Measurements from ENCODE around the gene GKAP1.
A peak's percentile ranks its signal among the peaks of the same experiment; 100 is the strongest.
"Not testable (repeated sequence)": the region's sequence is repeated elsewhere in the genome, so short reads cannot be mapped to it uniquely, and the experiment has no call there.

The GKAP1 gene

GRCh38 chr9:83728591-83729368 lies 88.8 kb downstream of the GKAP1 start:
- DNase-seq (ENCODE audit: low spot score): not testable (repeated sequence)

DNA sequence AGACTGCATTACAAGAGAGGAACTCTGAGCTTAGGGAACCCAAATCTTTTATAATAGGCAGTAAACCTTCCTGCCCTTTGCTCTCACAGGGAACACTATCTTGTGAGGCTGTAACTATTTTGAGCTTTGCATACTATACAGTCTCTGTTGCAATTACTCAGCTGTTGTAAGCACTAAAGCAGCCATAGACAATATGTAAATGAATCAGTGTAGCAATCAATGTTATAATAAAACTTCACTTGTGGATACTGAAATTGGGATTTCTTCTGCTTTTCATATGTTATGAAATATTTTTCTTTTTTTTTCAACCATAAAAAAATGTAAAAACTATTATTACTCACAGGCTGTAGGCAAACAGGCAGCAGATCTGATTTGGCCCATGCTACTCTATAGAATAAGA lies 93.1 kb downstream of the GKAP1 start:
- no peak for DNase-seq (ENCODE audit: low spot score)

- no peak for DNase-seq (ENCODE audit: low spot score)
Observed at GRCh38 chr9:83722726-83723495, 94.7 kb downstream of the GKAP1 start.

DNA sequence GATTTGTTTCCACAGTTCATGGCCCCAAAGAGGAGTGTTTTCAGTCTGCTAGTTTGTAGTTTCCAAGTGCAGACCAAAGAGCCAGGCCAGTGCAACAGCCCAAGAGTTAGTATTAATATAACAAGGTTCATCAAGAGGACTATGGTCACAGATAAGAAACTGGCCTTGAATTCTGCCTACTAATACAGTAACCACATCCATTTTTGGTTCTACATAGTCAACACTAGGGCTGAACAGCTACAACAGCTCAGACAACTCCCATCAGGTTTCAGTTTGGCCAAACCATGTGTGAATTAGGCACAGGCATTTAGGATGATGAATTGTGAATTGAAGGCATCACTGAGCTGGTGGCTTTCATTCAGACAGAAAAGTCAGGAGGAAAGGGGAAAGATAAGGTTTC lies 96.1 kb downstream of the GKAP1 start:
- no peak for DNase-seq (ENCODE audit: low spot score)

- DNase-seq (ENCODE audit: low spot score): no peak
Observed at GRCh38 chr9:83715794-83716193, 101.8 kb downstream of the GKAP1 start.

DNA sequence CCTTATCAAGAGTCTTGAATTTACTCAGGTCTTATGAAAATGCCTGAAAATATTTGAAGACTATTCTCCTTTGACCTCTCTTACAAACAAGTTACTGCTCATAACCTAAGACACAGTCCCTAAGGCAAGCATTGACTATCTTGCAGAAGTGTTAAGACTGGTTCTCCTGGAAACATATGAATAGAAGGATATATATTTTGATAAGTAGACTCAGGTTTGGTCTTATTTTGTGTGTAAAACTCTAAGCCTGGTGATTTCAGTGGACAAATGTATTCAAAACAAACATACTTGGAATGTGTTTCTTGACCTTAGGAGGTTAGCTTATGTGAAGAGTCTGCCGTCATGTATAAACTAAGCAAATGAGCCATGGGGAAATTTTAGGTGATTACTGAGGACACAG lies 102.3 kb downstream of the GKAP1 start:
- no peak for DNase-seq (ENCODE audit: low spot score)

DNA sequence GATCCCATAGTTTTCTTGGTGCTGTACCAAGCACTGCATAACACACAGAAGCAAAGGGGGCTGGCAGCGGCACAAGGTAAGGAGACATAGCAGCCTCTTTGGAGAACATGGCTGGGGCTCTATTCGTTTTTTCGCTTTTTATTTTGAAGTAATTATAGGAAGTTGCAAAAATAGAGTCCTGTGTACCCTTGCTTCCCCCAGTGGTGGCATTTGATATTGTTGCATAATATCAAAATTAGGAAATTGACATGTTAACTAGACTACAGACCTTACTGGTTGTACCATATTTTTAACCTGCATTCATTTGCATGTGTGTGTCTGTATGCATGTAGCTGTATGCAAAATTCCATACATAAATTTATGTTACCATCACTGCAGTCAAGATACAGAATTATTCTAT lies 103.2 kb downstream of the GKAP1 start:
- DNase-seq (ENCODE audit: low spot score): no peak

- peak; percentile 49 for DNase-seq (ENCODE audit: low spot score)
Observed at GRCh38 chr9:83708515-83709158, 108.9 kb downstream of the GKAP1 start.

GRCh38 chr9:83707768-83708514 lies 109.6 kb downstream of the GKAP1 start, which contains the start of gene UBQLN1:
Gene UBQLN1, minus strand, starts transcription at chr9:83707958. Its CDS starts 279 bp downstream, at chr9:83707679.
- peak; percentile 87 for DNase-seq (ENCODE audit: low spot score)

GRCh38 chr9:83707518-83707767 lies 110.1 kb downstream of the GKAP1 start:
- no peak for DNase-seq (ENCODE audit: low spot score)

DNA sequence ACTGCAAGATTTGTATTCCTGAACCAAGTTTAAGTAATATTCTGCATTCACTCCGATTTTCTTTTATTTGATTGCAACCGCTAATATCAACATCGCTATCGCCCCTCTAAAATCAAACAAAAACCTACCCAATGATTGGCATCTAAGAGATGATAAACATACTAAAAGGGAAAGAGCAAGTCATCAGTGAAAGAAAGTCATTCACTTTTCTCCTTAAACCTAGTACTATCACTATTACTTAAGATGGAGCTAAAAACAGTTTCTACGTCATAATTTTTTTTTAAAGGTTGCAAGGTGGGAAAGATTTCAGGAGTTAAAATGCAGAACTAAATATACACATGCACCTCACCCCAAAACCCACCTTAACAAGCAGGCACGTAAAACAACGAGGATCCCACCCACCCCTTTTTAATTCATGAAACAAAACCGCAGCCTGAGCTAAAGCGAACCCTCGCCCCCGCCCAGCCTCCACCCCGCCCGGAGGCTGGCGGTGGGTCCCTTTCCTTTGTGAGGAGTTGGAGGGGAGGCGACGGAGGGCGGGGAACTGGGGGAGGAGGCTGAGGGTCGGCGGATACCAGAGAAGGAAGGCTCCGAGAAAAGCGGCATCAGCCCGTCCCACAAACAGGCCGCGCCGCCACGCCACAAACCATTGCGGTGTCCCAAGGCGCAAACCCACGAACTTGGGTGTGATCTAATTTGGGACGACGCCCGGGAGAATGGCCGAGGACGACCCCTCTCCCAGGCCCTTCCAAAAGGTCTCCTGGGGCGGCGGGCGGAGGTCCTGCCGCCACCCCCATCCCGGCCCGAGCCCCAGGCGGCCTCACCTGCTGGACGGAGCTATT lies 110.7 kb downstream of the GKAP1 start:
- peak; percentile 38 for DNase-seq (ENCODE audit: low spot score)

DNA sequence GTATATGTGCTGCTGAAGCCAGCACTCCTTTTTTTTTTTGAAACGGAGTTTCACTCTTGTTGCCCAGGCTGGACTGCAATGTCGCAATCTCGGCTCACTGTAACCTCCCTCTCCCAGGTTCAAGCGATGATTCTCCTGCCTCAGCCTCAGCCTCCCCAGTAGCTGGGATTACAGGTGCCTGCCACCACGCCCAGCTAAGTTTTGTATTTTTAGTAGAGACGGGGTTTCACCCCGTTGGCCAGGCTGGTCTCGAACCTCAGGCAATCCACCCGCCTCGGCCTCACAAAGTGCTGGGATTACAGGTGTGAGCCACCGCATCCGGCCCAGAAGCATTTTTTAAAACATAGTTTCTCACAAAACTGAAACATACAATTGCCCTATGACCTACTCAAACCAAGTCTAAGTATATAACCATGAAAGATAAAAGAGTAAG lies 112.3 kb downstream of the GKAP1 start:
- not testable (repeated sequence) for DNase-seq (ENCODE audit: low spot score)

- DNase-seq (ENCODE audit: low spot score): no peak
Observed at GRCh38 chr9:83701769-83702168, 115.8 kb downstream of the GKAP1 start.

DNA sequence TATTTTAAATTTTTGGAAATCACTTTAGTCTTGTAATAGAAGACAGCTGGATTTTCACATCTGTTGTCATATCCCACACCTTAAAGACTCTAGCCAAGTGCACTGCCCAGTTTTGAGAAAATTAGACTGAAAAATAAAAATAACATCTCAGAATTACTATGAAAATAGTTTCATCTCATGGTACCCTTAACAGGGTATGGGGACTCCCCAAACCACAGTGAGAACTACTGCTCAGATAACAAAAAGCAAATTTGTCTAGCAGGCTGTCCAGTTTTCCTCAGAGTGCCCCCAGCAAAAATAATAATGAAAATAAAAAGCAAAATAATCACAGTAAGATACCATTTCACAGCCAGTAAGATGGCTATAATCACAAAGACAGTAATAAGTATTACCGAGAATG lies 116.3 kb downstream of the GKAP1 start:
- no peak for DNase-seq (ENCODE audit: low spot score)

GRCh38 chr9:83699615-83700014 lies 118.0 kb downstream of the GKAP1 start:
- DNase-seq (ENCODE audit: low spot score): no peak

DNA sequence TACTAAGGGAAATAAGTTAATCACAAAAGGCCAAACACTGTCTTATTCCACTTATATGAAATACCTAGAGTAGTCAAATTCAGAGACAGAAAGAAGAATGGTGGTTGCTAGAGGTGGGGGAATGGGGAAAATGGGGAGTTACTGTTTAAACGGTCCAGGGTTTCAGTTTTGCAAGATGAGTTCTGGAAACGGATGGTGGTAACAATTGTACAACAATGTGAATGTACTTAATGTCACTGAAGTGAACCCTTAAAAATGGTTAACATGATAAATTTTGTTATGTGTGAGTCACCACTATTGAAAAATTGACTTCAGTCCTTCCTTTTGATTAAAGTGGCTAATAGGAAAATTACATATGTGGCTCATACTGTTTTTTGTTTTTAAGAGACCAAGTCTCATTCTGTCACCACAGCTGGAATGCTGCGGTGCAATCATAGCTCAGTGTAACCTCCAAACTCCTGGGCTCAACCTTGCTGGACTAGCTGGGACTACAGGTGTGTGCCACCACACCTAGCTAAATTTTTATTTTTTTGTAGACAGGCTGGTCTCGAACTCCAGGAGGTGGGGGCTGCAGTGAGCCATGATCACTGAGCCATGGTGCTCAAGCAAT lies 118.5 kb downstream of the GKAP1 start:
- no peak for DNase-seq (ENCODE audit: low spot score)

DNA sequence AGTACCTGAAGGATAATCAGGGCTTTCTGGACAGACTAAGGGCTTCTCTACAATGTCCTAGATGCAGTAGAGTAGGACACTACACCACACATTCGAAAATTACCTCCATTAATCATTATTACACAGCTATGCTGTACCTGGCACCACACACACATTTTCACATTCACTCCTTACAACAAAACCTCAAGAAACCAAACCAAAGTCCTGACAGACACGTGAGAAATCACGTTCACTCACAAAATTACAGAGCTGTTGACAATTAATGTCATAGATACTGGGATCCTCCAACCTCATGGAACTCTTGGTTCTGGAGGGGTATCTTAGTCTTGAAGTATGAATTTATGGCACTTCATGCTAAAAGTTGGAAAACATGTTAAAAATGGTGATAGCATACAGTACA lies 126.1 kb downstream of the GKAP1 start:
- DNase-seq (ENCODE audit: low spot score): no peak
